NCI-H748 (cell line): ENCODE data around the gene MXD3.
"Not testable (repeated sequence)": the region's sequence is repeated elsewhere in the genome, so short reads cannot be mapped to it uniquely, and the experiment has no call there.

ENCODE experiments used
- DNase-seq: peaks from one replicate; lab custom pipeline; 2025; ENCODE audit not compliant: unreplicated experiment; lab: John Stamatoyannopoulos, UW

The MXD3 gene

DNA sequence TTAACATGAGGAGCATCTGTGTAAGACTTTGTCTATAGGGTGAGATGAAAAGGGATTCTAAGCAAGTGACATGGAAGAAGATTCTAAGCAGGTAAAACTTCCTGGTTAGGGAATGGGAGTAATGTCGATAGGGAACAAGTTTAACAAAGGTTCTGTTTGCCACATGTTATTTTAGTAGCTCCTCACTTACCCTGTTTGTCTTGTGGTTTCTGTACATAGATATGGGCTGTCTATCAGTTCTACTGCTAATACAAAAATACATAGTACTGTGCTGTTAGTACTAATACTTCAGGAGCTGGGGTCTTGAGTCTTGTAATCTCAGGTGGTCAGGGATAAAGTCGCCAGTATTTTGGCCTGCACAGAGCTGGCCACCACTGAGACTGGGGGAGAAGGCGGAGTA, 41.0 kb downstream of the MXD3 start:
- DNase-seq: no peak

DNA sequence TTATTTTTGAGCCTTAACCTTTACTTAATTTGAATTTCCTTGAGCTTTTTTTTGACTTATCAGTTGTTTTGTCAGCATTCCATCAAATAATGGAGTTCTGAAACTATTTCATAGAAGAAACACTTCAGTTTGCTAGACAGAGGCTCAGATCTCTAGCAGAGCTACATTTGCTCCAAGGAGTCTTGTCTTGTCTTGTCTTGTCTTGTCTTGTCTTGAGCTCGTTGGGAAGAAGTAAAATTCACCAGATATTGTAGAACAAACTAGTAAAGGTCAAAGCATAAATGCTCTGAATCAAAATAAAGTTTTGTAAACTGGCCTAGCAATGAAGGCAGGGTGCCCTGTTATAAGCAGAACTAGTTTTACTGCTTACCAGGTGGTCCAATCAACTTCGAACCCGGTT, 41.7 kb downstream of the MXD3 start:
- DNase-seq: no peak

DNA sequence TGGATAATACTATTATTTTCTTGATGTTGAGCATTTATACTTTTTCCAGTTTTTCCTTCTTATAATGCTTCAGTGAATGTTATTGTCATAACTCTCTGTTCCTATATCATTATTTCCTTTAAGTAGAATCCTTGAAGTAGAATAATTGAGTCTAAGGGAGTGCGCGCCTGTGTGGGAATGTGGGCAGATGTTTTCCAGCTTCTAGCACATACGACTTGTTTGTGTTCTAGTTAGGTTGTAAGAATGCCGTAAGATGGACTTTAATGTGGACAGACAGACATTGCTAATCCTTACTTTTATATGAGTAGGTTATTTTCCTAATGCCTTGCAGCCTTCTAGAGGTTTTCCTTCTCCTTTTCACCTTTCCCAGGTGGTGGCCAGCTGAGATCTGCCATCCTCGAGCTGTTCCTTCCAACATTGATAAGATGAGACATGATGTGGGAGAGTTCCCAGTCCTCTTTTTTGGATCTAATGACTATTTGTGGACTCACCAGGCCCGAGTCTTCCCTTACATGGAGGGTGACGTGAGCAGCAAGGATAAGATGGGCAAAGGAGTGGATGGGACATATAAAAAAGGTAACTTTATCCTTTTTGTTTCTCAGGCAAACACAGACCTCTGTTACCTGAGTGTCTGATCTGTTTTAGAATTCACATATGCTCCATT, 42.3 kb downstream of the MXD3 start:
- DNase-seq: no peak

DNA sequence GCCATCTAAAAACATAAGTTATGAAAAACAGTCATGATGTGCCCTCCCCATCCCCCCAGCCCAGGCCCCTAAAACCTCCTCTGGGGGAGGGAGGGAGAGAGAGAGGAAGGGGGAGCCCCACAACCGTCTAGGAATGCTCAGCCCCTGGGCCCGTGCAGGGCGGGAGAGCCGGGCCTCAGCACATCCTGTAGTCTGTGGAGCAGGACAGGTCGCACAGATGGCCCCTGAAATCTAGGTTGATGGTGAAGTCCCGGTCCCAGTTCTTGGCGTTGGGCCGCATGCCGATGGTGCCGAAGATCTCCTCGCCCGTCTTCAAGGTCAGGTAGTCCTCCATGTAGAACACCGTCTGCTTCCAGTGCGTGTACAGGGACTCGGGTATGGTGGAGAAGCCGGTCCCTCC, 46.3 kb downstream of the MXD3 start:
- DNase-seq: no peak

DNA sequence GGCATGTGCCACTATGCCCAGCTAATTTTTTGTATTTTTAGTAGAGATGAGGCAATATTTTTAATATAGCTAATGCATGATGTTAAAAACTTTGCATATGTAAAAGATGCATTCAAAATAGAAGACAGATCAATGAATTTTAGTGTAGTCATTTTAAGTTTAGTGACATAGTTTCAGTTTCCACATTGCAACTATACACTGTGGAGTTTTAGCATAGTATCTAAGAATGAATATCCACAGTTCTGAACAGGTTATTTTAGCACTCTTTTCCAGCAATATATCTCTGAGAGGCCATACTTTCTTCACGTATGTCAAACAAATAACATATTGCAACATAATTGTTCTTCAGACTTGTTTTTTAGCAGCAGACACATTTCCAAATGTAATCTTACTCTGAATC, 47.5 kb downstream of the MXD3 start:
- no peak for DNase-seq

DNA sequence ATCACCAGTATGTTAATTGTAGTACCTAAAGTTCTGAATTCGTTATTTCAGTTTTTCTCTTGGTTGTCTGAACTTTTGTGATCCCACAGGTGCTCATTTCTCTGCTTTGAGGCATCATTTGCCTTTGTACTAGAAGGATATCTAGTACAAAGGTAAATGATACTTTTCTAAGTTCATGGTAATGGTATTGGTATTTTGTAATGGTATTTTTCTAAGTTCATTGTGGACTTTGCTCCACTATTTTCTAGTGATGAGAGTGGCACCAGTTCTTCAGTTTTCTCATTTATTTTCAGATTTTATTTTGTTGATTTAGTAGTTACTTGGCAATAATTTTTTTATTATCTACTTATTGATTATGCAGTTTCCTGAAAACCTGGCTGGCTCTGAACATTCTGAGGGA, 50.2 kb downstream of the MXD3 start:
- DNase-seq: no peak

DNA sequence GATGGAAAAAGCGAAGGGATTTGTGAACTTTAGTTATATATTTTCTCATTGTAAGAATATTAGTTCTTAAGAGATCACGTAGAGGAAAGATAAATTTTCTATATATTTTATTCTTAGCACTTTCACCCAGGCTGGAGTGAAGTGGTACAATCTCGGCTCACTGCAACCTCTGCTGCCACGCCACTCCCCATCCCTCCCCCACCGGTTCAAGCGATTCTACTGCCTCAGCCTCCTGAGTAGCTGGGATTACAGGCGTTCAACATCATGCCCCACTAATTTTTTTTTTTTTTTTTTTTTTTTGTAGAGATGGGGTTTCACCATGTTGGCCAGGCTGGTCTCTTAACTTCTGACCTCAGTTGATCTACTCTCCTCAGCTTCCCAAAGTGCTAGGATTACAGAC, 50.7 kb downstream of the MXD3 start:
- no peak for DNase-seq

DNA sequence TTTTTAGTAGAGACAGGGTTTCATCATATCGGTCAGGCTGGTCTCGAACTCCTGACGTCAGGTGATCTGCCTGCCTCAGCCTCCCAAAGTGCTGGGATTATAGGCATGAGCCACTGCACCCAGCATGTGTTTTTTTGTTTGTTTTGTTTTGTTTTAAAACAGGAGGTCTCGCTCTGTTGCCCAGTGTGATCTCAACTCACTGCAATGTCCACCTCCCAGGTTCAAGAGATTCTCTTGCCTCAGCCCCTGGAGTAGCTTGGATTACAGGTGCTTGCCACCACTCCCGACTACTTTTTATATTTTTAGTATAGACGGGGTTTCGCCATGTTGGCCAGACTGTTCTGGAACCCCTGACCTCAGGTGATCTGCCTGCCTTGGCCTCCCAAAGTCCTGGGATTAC, 53.0 kb downstream of the MXD3 start:
- DNase-seq: not testable (repeated sequence)
